BE2C (cell line): ENCODE data around the gene PRR16.

ENCODE experiments used
- DNase-seq: peaks from one replicate; pipeline ENCODE4 v3.0.0-alpha.2; 2020
- H3K27me3 ChIP-seq: fragments of 250-450 bp; sonication (Bioruptor Pico); 2 replicates; pipeline ENCODE4 v1.5.1; 2020; ENCODE audit warnings: mild to moderate bottlenecking
- H3K36me3 ChIP-seq: fragments of 250-450 bp; sonication (Bioruptor Pico); 2 replicates; pipeline ENCODE4 v1.5.1; 2020; ENCODE audit warnings: mild to moderate bottlenecking
- H3K4me1 ChIP-seq: fragments of 250-450 bp; sonication (Bioruptor Pico); 2 replicates; pipeline ENCODE4 v1.5.1; 2020
- H3K4me3 ChIP-seq: 2 replicates; pipeline ENCODE4 v1.5.1; 2011; ENCODE audit warnings: low read depth, low read length
- H3K9me3 ChIP-seq: fragments of 250-450 bp; sonication (Bioruptor Pico); 2 replicates; pipeline ENCODE4 v1.5.1; 2020
- TF ChIP-seq, protein P1 (sequence below): IDR thresholded peaks from 2 replicates; pipeline ENCODE4 v1.5.1; 2012; ENCODE audit warnings: mild to moderate bottlenecking, low read depth, low read length

Gene PRR16

DNA sequence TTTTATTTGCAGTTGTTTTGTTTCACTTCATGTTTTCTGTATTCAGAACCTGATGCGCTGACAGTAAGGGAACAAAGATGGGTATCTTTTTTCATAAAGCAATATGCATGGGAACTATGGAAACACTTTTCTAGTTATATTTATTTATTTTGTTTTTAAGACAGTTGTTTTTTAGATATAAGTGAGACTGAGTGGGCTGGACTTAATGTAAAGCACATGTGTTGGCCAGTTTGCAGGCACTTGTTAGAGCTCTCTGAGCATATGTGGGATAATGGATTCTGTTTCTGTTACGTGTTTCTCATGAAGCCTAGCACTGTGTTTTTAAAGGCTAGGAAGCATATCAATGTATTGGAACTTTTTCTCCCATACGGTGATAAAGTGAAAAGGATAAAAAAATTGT lies 164.1 kb downstream of the PRR16 start:
- no peak for DNase-seq
- Histone ChIP-seq H3K4me1 (no peaks in the 10 kb centered on the region), H3K4me3 (no peak overlapping the region), H3K36me3 (no peaks in the 10 kb centered on the region), H3K9me3 (no peaks in the 10 kb centered on the region), H3K27me3 (no peaks in the 10 kb centered on the region)
- TF ChIP-seq, protein P1, sequence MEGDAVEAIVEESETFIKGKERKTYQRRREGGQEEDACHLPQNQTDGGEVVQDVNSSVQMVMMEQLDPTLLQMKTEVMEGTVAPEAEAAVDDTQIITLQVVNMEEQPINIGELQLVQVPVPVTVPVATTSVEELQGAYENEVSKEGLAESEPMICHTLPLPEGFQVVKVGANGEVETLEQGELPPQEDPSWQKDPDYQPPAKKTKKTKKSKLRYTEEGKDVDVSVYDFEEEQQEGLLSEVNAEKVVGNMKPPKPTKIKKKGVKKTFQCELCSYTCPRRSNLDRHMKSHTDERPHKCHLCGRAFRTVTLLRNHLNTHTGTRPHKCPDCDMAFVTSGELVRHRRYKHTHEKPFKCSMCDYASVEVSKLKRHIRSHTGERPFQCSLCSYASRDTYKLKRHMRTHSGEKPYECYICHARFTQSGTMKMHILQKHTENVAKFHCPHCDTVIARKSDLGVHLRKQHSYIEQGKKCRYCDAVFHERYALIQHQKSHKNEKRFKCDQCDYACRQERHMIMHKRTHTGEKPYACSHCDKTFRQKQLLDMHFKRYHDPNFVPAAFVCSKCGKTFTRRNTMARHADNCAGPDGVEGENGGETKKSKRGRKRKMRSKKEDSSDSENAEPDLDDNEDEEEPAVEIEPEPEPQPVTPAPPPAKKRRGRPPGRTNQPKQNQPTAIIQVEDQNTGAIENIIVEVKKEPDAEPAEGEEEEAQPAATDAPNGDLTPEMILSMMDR = no peak

DNA sequence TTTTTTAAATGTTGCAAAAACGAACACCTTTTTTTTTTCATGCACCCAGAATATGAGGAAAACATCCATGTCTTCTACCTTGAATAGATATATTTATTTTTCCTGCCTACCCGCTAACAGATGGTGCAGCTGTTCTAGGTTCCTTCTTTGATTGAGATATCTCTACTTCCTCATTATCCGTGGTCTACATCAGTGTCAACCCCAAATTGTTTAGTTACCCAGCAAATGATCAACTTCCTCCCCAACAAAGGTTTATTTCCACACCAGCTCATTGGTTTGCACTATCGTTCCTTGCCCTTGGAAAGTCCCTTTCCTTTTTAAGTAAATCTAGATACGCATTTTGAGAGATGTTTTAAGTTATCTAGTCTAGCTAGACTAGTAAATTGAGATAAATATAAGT lies 166.4 kb downstream of the PRR16 start:
- Histone ChIP-seq H3K36me3 (no peaks in the 10 kb centered on the region), H3K9me3 (no peaks in the 10 kb centered on the region)
- TF ChIP-seq, protein P1 = no peak

DNA sequence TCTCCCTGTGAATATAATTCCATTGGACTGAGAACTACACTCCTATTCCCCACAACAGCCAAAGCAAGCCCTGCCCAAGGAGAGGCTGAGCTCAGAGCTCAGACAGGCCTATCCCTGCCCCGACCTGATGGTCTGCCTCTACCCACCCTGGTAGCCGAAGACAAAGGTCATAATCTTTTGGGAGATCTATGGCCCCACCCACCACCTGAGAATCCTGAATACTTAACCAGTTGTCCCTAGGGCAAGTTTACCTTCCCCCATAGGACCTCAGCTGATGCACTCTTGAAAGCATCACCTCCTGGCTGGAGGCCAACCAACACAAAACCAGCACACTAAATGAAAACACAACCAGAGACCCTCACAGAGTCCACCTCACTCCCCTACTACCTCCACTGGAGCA lies 167.5 kb downstream of the PRR16 start:
- no peaks in the 10 kb centered on the region for H3K9me3 ChIP-seq
- no peak for DNase-seq
- no peak overlapping the region for H3K4me3 ChIP-seq
- H3K4me1 ChIP-seq = no peaks in the 10 kb centered on the region
- H3K36me3 ChIP-seq = no peaks in the 10 kb centered on the region
- TF ChIP-seq, protein P1 = no peak
- H3K27me3 ChIP-seq = no peaks in the 10 kb centered on the region

More for the DNA sequence above, 166.4 kb downstream of the PRR16 start:
- Histone ChIP-seq H3K4me3 (no peak overlapping the region), H3K27me3 (no peaks in the 10 kb centered on the region), H3K4me1 (no peaks in the 10 kb centered on the region)
- no peak for DNase-seq

DNA sequence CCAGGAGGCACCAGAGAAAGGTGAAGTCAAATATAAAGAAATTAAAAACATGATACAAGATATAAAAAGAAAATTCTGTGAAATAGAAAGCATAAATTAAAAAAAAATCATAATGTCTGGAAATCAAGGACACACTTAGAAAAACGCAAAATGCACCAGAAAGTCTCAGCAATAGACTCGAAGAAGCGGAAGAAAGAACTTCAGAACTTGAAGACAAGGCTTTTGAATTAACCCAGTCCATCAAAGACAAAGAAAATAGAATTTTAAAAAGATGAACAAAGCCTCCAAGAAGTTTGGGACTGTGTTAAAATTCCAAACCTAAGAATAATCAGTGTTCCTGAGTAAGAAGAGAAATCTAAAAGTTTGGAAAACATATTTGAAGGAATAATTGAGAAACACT lies 168.3 kb downstream of the PRR16 start:
- Histone ChIP-seq H3K4me1 (no peaks in the 10 kb centered on the region), H3K36me3 (no peaks in the 10 kb centered on the region), H3K4me3 (no peak overlapping the region), H3K9me3 (no peaks in the 10 kb centered on the region), H3K27me3 (no peaks in the 10 kb centered on the region)
- DNase-seq = no peak
- TF ChIP-seq, protein P1 = no peak

DNA sequence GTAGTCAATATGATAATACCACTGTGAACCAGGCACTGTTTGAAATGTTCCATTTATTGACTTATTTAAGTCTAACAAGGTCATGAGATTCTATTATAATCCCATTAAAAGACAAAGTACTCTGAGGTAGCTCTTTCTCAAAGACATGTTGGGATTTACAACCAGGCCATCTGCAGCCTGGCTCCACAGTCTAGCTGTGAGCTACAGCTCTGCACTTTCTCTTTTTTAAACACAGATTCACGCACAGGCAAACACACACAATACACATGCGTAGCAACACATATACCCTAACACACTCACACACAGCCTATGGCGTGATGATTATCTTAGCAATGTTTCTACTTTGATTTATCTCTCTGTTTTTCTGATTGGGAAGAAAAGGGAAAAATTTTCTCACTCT lies 174.3 kb downstream of the PRR16 start:
- TF ChIP-seq, protein P1 = no peak
- DNase-seq = no peak
- no peaks in the 10 kb centered on the region for H3K27me3 ChIP-seq

DNA sequence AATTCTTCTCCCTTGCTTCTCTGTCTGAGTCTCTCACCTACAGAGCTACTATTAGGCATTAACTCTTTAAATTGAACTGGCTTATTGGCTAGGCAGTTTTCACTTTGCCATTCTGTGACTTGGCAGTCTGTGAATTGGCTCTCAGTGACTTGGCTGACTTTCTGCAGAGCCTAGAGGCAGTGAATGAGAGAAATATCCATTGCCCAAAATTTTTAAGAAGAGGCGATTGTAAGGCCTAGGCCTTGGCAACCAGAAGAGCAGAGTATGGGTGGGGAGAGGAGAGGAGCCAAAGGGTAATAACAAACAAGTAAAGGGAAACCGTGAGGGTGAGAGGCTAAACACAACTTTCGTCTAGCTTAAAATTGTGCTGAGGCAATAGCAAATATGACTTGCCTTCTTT lies 176.7 kb downstream of the PRR16 start:
- TF ChIP-seq, protein P1 = no peak
- Histone ChIP-seq H3K4me1 (no peaks in the 10 kb centered on the region), H3K4me3 (no peak overlapping the region), H3K9me3 (no peaks in the 10 kb centered on the region), H3K36me3 (no peaks in the 10 kb centered on the region), H3K27me3 (no peaks in the 10 kb centered on the region)
- no peak for DNase-seq

More for the DNA sequence above, 174.3 kb downstream of the PRR16 start:
- Histone ChIP-seq H3K36me3 (no peaks in the 10 kb centered on the region), H3K4me1 (no peaks in the 10 kb centered on the region), H3K9me3 (no peaks in the 10 kb centered on the region), H3K4me3 (no peak overlapping the region)
